NB4 (cell line): Measurements from ENCODE around the gene GPR78.

Experiments
- DNase-seq: peaks from one replicate; pipeline ENCODE4 v3.0.0; 2010; ENCODE audit warnings: low read depth
- H3K4me3 ChIP-seq: one replicate; pipeline ENCODE4 v1.5.1; 2011; ENCODE audit warnings: mild to moderate bottlenecking, low read depth, low read length, moderate library complexity
- CTCF ChIP-seq: IDR thresholded peaks from one replicate; pipeline ENCODE4 v1.5.1; 2012; ENCODE audit warnings: low read depth, low read length
- MAX ChIP-seq: IDR thresholded peaks from 2 replicates; pipeline ENCODE4 v1.6.1; 2011; ENCODE audit warnings: low read depth, low read length
- MYC ChIP-seq: IDR thresholded peaks from 2 replicates; pipeline ENCODE4 v1.6.1; 2011; ENCODE audit warnings: low read depth, low read length
- POLR2A ChIP-seq: IDR thresholded peaks from 2 replicates; pipeline ENCODE4 v1.6.1; 2011; ENCODE audit warnings: mild to moderate bottlenecking; ENCODE audit not compliant: insufficient read length; ENCODE audit errors: extremely low read depth

The GPR78 gene

GRCh38 chr4:8597791-8598190 is 17.6 kb downstream of the GPR78 start:
- TF ChIP-seq CTCF, result no peak
- TF ChIP-seq POLR2A, result no peak
- TF ChIP-seq MAX, result no peak
- TF ChIP-seq MYC, result no peak
- no peak for DNase-seq
- no peak overlapping the region for H3K4me3 ChIP-seq

- TF ChIP-seq MYC (no peak), POLR2A (no peak), CTCF (no peak), MAX (no peak)
- no peak for DNase-seq
- no peak overlapping the region for H3K4me3 ChIP-seq
Measured at GRCh38 chr4:8598391-8599090, 18.3 kb downstream of the GPR78 start.

- TF ChIP-seq CTCF, result no peak
- TF ChIP-seq MAX, result no peak
- TF ChIP-seq MYC, result no peak
- no peak for TF ChIP-seq POLR2A
- H3K4me3 ChIP-seq, result no peak overlapping the region
- no peak for DNase-seq
Measured at GRCh38 chr4:8599091-8599460, 18.9 kb downstream of the GPR78 start.

GRCh38 chr4:8599657-8600056 is 19.5 kb downstream of the GPR78 start:
- TF ChIP-seq MYC (peak; percentile 8; the same call in 1 of the 2 replicates), POLR2A (no peak)
- DNase-seq, result peak; percentile 89
- no peak overlapping the region for H3K4me3 ChIP-seq

GRCh38 chr4:8600266-8600665 is 20.1 kb downstream of the GPR78 start:
- no peak overlapping the region for H3K4me3 ChIP-seq
- no peak for DNase-seq
- TF ChIP-seq CTCF (no peak), POLR2A (no peak), MAX (no peak), MYC (no peak)

GRCh38 chr4:8600686-8601085 is 20.5 kb downstream of the GPR78 start:
- DNase-seq, result no peak
- TF ChIP-seq POLR2A (no peak), MAX (no peak)
- H3K4me3 ChIP-seq, result no peak overlapping the region

GRCh38 chr4:8601086-8601485 is 20.9 kb downstream of the GPR78 start:
- no peak for TF ChIP-seq POLR2A
- TF ChIP-seq CTCF, result no peak
- TF ChIP-seq MAX, result no peak
- TF ChIP-seq MYC, result no peak
- H3K4me3 ChIP-seq, result no peak overlapping the region
- DNase-seq, result no peak
